Small intestine (tissue), 4 donors: Measurements from ENCODE around the gene ARHGAP10. TPM values are rescaled to one million over a fixed set of nuclear protein-coding genes. Genes with fewer than 3 reads are reported as not detected.

ENCODE experiments used
- polyA plus RNA-seq, 4 donors: library from polyadenylated mRNA; stranded (reverse) in 3 of 4; unstranded in 1 of 4; fragments of 200-250 nt in 3 of 4; fragments of 120-200 nt in 1 of 4; gene quantifications; one replicate each; pipeline versions ENCODE4 v1.2.1 to v1.2.3, GENCODE V29; 2013
- donor health status: healthy with polysubstance abuse.
- donor health status: Bipolar disorder and iron deficiency.
- donor health status: healthy.

Gene ARHGAP10
- polyA plus RNA-seq, 4 donors, result 3.4 to 13.2 (median 6.7) TPM

Other genes starting within 250 kb of the ARHGAP10 start
- 10 to 100 TPM in 2 of 4 donors, 1 to 10 TPM in 2; 4.6 to 29.0 (median 10.4) TPM for gene TMEM184C, start 114.7 kb upstream of the ARHGAP10 start, polyA plus RNA-seq
- 10 to 100 TPM in 1 of 4 donors, 1 to 10 TPM in 3; 1.9 to 11.1 (median 3.6) TPM for gene PRMT9, start 47.9 kb upstream of the ARHGAP10 start, polyA plus RNA-seq